NB4 (cell line): ENCODE measurements around the gene FAM72D.
"Not testable (repeated sequence)": the region's sequence is repeated elsewhere in the genome, so short reads cannot be mapped to it uniquely, and the experiment has no call there.

Source experiments
- DNase-seq: peaks from one replicate; pipeline ENCODE4 v3.0.0; 2010; ENCODE audit warnings: low read depth
- H3K4me3 ChIP-seq: one replicate; pipeline ENCODE4 v1.5.1; 2011; ENCODE audit warnings: mild to moderate bottlenecking, low read depth, low read length, moderate library complexity

The FAM72D gene

GRCh38 chr1:145080193-145080592, 15.6 kb upstream of the FAM72D start:
- H3K4me3 ChIP-seq, DNase-seq: not testable (repeated sequence)

- not testable (repeated sequence) for DNase-seq, H3K4me3 ChIP-seq
Observed at GRCh38 chr1:145082483-145083255, 13.1 kb upstream of the FAM72D start.

- peak overlapping the region; percentile 28 for H3K4me3 ChIP-seq
Observed at GRCh38 chr1:145093517-145094149, 2.1 kb upstream of the FAM72D start.

GRCh38 chr1:145094655-145095211, 1.0 kb upstream of the FAM72D start:
- not testable (repeated sequence) for DNase-seq
- H3K4me3 ChIP-seq = peak overlapping the region; percentile 40

More at GRCh38 chr1:145093517-145094149, 2.1 kb upstream of the FAM72D start:
- DNase-seq = peak; percentile 8

GRCh38 chr1:145101725-145102124, 6.0 kb downstream of the FAM72D start:
- not testable (repeated sequence) for H3K4me3 ChIP-seq, DNase-seq

- not testable (repeated sequence) for H3K4me3 ChIP-seq, DNase-seq
Observed at GRCh38 chr1:145103294-145103693, 7.5 kb downstream of the FAM72D start.

GRCh38 chr1:145111674-145112073, 15.9 kb downstream of the FAM72D start:
- not testable (repeated sequence) for DNase-seq, H3K4me3 ChIP-seq

GRCh38 chr1:145112703-145113102, 16.9 kb downstream of the FAM72D start:
- DNase-seq, H3K4me3 ChIP-seq: not testable (repeated sequence)

GRCh38 chr1:145114560-145115057, 18.8 kb downstream of the FAM72D start:
- H3K4me3 ChIP-seq, DNase-seq: not testable (repeated sequence)

- not testable (repeated sequence) for H3K4me3 ChIP-seq, DNase-seq
Observed at GRCh38 chr1:145115587-145116493, 20.1 kb downstream of the FAM72D start.

GRCh38 chr1:145119842-145120241, 24.1 kb downstream of the FAM72D start:
- not testable (repeated sequence) for DNase-seq, H3K4me3 ChIP-seq

- H3K4me3 ChIP-seq, DNase-seq: not testable (repeated sequence)
Observed at GRCh38 chr1:145122344-145123061, 26.7 kb downstream of the FAM72D start.

GRCh38 chr1:145123062-145123395, 27.3 kb downstream of the FAM72D start:
- not testable (repeated sequence) for DNase-seq, H3K4me3 ChIP-seq

GRCh38 chr1:145123992-145124641, 28.3 kb downstream of the FAM72D start:
- not testable (repeated sequence) for H3K4me3 ChIP-seq, DNase-seq

- DNase-seq, H3K4me3 ChIP-seq: not testable (repeated sequence)
Observed at GRCh38 chr1:145125112-145125511, 29.3 kb downstream of the FAM72D start.

- H3K4me3 ChIP-seq, DNase-seq: not testable (repeated sequence)
Observed at GRCh38 chr1:145127144-145127543, 31.4 kb downstream of the FAM72D start.

GRCh38 chr1:145128697-145129469, 33.1 kb downstream of the FAM72D start:
- peak; percentile 78 for DNase-seq
- not testable (repeated sequence) for H3K4me3 ChIP-seq
